Activated CD4-positive, alpha-beta T cell treated with anti-CD3 and anti-CD28 coated beads, Interleukin-2, amount 50 U/mL, for 48 hours (primary cell): ENCODE data around the gene ADM2.
"Not testable (repeated sequence)": the region's sequence is repeated elsewhere in the genome, so short reads cannot be mapped to it uniquely, and the experiment has no call there.

Experiments used
- DNase-seq, 2 experiments: peaks; one replicate each; pipeline ENCODE4 v3.0.0-alpha.2; 2020

Gene ADM2

GRCh38 chr22:50481440-50482106 is at the start of gene ADM2:
ADM2 (plus strand) TSS chr22:50481543; CDS start chr22:50481848, 305 bp downstream.
- peak; percentile 76 to 78 for DNase-seq

GRCh38 chr22:50432131-50432876 is 49.0 kb upstream of the ADM2 start:
- no peak for DNase-seq

- not testable (repeated sequence) for DNase-seq
Observed at GRCh38 chr22:50432877-50433510, 48.3 kb upstream of the ADM2 start.

- DNase-seq = no peak
Observed at GRCh38 chr22:50434849-50435248, 46.5 kb upstream of the ADM2 start.

GRCh38 chr22:50435291-50436014 is 45.9 kb upstream of the ADM2 start:
- DNase-seq = no peak

- DNase-seq = no peak
Observed at GRCh38 chr22:50436015-50436830, 45.1 kb upstream of the ADM2 start.

- no peak for DNase-seq
Observed at GRCh38 chr22:50436841-50437341, 44.5 kb upstream of the ADM2 start.

- DNase-seq = no peak
Observed at GRCh38 chr22:50437511-50438304, 43.6 kb upstream of the ADM2 start.

- DNase-seq = no peak
Observed at GRCh38 chr22:50438305-50439275, 42.8 kb upstream of the ADM2 start.

- DNase-seq = no peak
Observed at GRCh38 chr22:50439314-50439870, 42.0 kb upstream of the ADM2 start.

- no peak for DNase-seq
Observed at GRCh38 chr22:50439871-50440331, 41.4 kb upstream of the ADM2 start.

- no peak for DNase-seq
Observed at GRCh38 chr22:50440544-50441249, 40.6 kb upstream of the ADM2 start.

GRCh38 chr22:50441428-50441993 is 39.8 kb upstream of the ADM2 start:
- no peak for DNase-seq

- DNase-seq = no peak
Observed at GRCh38 chr22:50443197-50443596, 38.1 kb upstream of the ADM2 start.

- DNase-seq = no peak
Observed at GRCh38 chr22:50443801-50444625, 37.3 kb upstream of the ADM2 start.

- DNase-seq = no peak
Observed at GRCh38 chr22:50444663-50445062, 36.7 kb upstream of the ADM2 start.

- DNase-seq = no peak
Observed at GRCh38 chr22:50445071-50445879, 36.1 kb upstream of the ADM2 start.
